Ovary (tissue), 9 donors: ENCODE measurements around the gene TGM2. TPM values are rescaled to one million over a fixed set of nuclear protein-coding genes. Genes with fewer than 3 reads are reported as not detected.

Experiments
- DNase-seq, 5 donors: peaks; one replicate each; pipeline ENCODE4 v3.0.0-alpha.2; 2019 to 2020
- H3K27ac ChIP-seq, 2 donors: fragments of 200-600 bp; one replicate each; pipeline versions ENCODE4 v1.5.1 to v1.8.0; 2019 to 2022
- H3K27me3 ChIP-seq: fragments of 200-600 bp; one replicate; pipeline ENCODE4 v1.8.0; 2022
- H3K36me3 ChIP-seq: fragments of 200-600 bp; sonication (generic); one replicate; pipeline ENCODE4 v1.5.1; 2019
- H3K4me1 ChIP-seq: one replicate; pipeline ENCODE4 v1.8.1; 2013; ENCODE audit warnings: mild to moderate bottlenecking, moderate library complexity; ENCODE audit not compliant: insufficient read depth
- H3K4me3 ChIP-seq: fragments of 200-600 bp; sonication (generic); one replicate; pipeline ENCODE4 v1.5.1; 2017
- H3K9me3 ChIP-seq, 2 donors: fragments of 200-600 bp in 1 of 2; sonication (generic) in 1 of 2; one replicate each; pipeline versions ENCODE4 v1.5.1 to v1.8.1; 2013 to 2019; ENCODE audit warnings: mild to moderate bottlenecking in 1 of 2, moderate library complexity in 1 of 2
- CTCF ChIP-seq, 3 donors: fragments of 450-650 bp in 2 of 3; fragments of 200-600 bp in 1 of 3; IDR thresholded peaks; one replicate each; pipeline versions ENCODE4 v1.5.1 to v1.8.0; 2016 to 2022; ENCODE audit warnings: antibody characterized with exemption in 3 of 3, mild to moderate bottlenecking in 1 of 3
- EP300 ChIP-seq: sonication (generic); formaldehyde crosslinking; IDR thresholded peaks from one replicate; pipeline ENCODE4 v1.6.1; 2017; ENCODE audit warnings: antibody characterized with exemption
- POLR2A ChIP-seq: fragments of 450-650 bp; IDR thresholded peaks from one replicate; pipeline ENCODE4 v1.6.1; 2017; ENCODE audit warnings: antibody characterized with exemption, mild to moderate bottlenecking, moderate library complexity
- WGBS, 3 donors: extraction: QIAGEN DNeasy Blood & Tissue Kit in 1 of 3; methylation state at CpG; one replicate each; pipeline versions ENCODE4 v1.1.5 to v1.1.7; 2013 to 2017; 5-methylcytosine and 5-hydroxymethylcytosine counted together
- intact Hi-C, 4 donors: fragments of 100-400 bp; cut with DNase I; formaldehyde crosslinking; loops; one replicate each; pipeline versions ENCODE4 v1.11.0 to v1.15.1; 2022 to 2023
- polyA plus RNA-seq, 2 donors: library from polyadenylated mRNA; stranded (reverse); fragments of 200-250 nt in 1 of 2; fragments of 350-450 nt in 1 of 2; fragmentation: Illumina TruSeq in 1 of 2; extraction: RNeasy Lipid Tissue Mini Kit (QIAGEN cat#74804) in 1 of 2; gene quantifications; one replicate each; pipeline ENCODE4 v1.2.3, GENCODE V29; 2013 to 2014
- total RNA-seq, 7 donors: library from RNA; depleted of rRNA in 2 of 7; stranded (reverse); fragments of >200 nt in 2 of 7; fragmentation: NEBNext Ultra II Directional in 3 of 7; extraction: Animal tissue kit (Norgen Biotek cat#: 25700) in 3 of 7; gene quantifications; one replicate each; pipeline versions ENCODE4 v1.1.0 to v1.2.4, GENCODE V29; 2016 to 2023
- donor health status: DM: no; HTN: no; CAD: no; lungs with moderate emphysema.
- donor health status: DM: no; HTN: no; CAD: no.
- donor health status: Bipolar disorder and iron deficiency.
- donor health status: DM: yes; HTN: yes; CAD: no.
- donor health status: DM: no; HTN: no; CAD: no.
- donor health status: DM: yes; HTN: yes; CAD: no.

TGM2 gene
- total and polyA plus RNA-seq, 9 donors, result 15.0 to 320 (median 52.8) TPM

GRCh38 chr20:38197619-38198018, 32.5 kb upstream of the TGM2 start:
- 91 to 95% (median 95%) methylated on average over 1 of the region's 1 CpG for WGBS, 3 donors
- intact Hi-C loops, result no loop called here
- DNase-seq, result no peak

DNA sequence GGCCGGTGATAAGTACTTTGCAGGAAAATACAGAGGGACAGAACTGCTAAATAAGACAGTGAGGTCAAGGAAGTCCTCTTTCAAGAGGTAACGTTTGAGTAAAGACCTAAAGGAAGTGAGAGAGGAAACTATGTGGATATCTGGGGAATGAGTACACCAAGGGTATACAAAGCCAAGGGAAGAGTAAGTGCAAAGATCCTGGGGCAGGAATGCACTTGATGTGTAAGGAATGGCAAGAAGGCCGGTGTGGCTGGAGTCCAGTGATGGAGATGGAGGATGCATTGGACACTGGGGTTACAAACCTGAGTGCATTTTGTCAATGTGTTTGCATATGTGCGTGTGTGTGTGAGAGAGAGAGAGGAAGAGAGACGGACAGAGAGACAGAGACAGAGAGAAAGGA, 32.1 kb upstream of the TGM2 start:
- no peak for TF ChIP-seq EP300
- TF ChIP-seq CTCF (IDR thresholded peaks at IDR 0.05), result no peak
- no peak for TF ChIP-seq POLR2A
- intact Hi-C loops, result no loop called here
- Histone ChIP-seq H3K4me1 (no peaks in the 10 kb centered on the region), H3K27ac (no peak overlapping the region), H3K4me3 (no peak overlapping the region), H3K9me3 (no peaks in the 10 kb centered on the region), H3K27me3 (no peaks in the 10 kb centered on the region), H3K36me3 (no peaks in the 10 kb centered on the region)
- DNase-seq, result no peak
- WGBS, 3 donors, result 73 to 81% (median 76%) methylated on average over 5 of the region's 5 CpGs

More at GRCh38 chr20:38197619-38198018, 32.5 kb upstream of the TGM2 start:
- Histone ChIP-seq H3K27me3 (no peaks in the 10 kb centered on the region), H3K4me3 (no peak overlapping the region), H3K4me1 (no peaks in the 10 kb centered on the region), H3K27ac (no peak overlapping the region), H3K36me3 (no peaks in the 10 kb centered on the region), H3K9me3 (no peaks in the 10 kb centered on the region)
- TF ChIP-seq EP300 (no peak), CTCF (IDR thresholded peaks at IDR 0.05) (no peak), POLR2A (no peak)

- WGBS, 3 donors, result 38 to 44% (median 39%) methylated on average over 5 of the region's 5 CpGs
- peak overlapping the region in 1 of 2 donors; percentile 20 for H3K27ac ChIP-seq
- no peaks in the 10 kb centered on the region for H3K36me3 ChIP-seq
- H3K9me3 ChIP-seq, result no peaks in the 10 kb centered on the region
- DNase-seq, result peak; percentile 21 to 70 (median 37)
- no peak for TF ChIP-seq EP300
- H3K4me1 ChIP-seq, result no peaks in the 10 kb centered on the region
- no peak overlapping the region for H3K4me3 ChIP-seq
- intact Hi-C loops, result no loop called here
- H3K27me3 ChIP-seq, result no peaks in the 10 kb centered on the region
Observed at GRCh38 chr20:38196592-38196991, 31.5 kb upstream of the TGM2 start.

DNA sequence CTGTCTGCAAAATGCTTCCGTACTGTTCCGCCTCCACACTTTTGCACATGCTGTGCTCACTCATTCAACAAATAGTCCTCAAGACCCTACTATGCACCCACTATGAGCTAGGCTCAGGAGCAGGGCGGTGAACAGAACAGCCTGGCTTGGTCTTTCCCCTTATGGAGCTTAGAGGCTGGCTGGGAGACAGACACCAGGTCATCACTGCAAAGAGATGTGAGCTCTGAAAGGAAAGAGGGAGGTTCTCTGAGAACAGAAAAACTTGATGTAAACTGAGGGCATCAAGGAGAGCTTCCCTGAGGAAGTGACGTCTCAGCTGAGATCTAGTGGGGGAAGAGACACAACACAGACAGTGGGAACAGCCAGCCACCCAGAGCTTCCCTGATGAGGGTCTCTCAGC, 31.0 kb upstream of the TGM2 start:
- H3K4me3 ChIP-seq, result no peak overlapping the region
- intact Hi-C loops, result no loop called here
- H3K27ac ChIP-seq, result peak overlapping the region in 1 of 2 donors; percentile 20
- H3K27me3 ChIP-seq, result no peaks in the 10 kb centered on the region
- no peak for DNase-seq
- H3K36me3 ChIP-seq, result no peaks in the 10 kb centered on the region
- TF ChIP-seq EP300 (no peak), POLR2A (no peak), CTCF (IDR thresholded peaks at IDR 0.05) (no peak)
- no peaks in the 10 kb centered on the region for H3K4me1 ChIP-seq
- no peaks in the 10 kb centered on the region for H3K9me3 ChIP-seq
- 90 to 93% (median 90%) methylated on average over 4 of the region's 4 CpGs for WGBS, 3 donors

DNA sequence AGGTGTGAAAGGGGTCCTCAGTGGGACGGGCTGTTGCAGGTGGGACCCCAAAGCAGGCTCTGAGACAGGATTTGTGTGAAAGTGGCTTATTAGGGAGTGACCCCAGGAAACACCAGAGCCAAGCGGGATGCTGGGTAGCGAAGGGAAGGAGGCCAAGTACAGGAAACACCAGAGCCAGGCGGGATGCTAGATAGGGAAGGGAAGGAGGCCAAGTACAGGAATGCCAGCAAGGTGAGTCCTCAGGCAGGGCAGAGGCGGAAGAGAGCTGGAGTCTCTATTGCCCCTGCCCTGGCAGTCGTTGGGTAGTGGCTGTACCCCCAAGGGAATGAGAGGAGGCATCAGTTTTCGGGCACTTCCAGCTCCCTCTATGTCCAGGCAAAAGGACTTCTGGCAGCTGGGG, 30.5 kb upstream of the TGM2 start:
- no peak overlapping the region for H3K4me3 ChIP-seq
- no peaks in the 10 kb centered on the region for H3K36me3 ChIP-seq
- no peaks in the 10 kb centered on the region for H3K4me1 ChIP-seq
- no peak overlapping the region for H3K27ac ChIP-seq
- DNase-seq, result no peak
- intact Hi-C loops, result no loop called here
- WGBS, 3 donors, result 78 to 86% (median 80%) methylated on average over 7 of the region's 7 CpGs
- H3K27me3 ChIP-seq, result no peaks in the 10 kb centered on the region
- TF ChIP-seq POLR2A (no peak), EP300 (no peak), CTCF (IDR thresholded peaks at IDR 0.05) (no peak)
- no peaks in the 10 kb centered on the region for H3K9me3 ChIP-seq
